DND-41 (cell line): ENCODE results near the gene HOXD8.

Source experiments
- ATAC-seq: fragments of 200-7000 bp; cut with Tn5 transposase; 3 replicates; pipeline ENCODE4 v1.9.1; 2021; ENCODE audit warnings: low read depth; ENCODE audit not compliant: insufficient read depth
- DNase-seq: peaks from one replicate; pipeline ENCODE4 v3.0.0-alpha.2; 2020
- H2AFZ ChIP-seq: 2 replicates; pipeline ENCODE4 v1.6.0; 2012; ENCODE audit warnings: low read depth, low read length
- H3K27ac ChIP-seq: 2 replicates; pipeline ENCODE4 v1.5.1; 2012; ENCODE audit warnings: low read length, inconsistent platforms
- H3K27me3 ChIP-seq: fragments of 200-600 bp; sonication (generic); 2 replicates; pipeline ENCODE4 v1.6.0; 2012; ENCODE audit warnings: low read length, mild to moderate bottlenecking, inconsistent platforms; ENCODE audit not compliant: insufficient read depth, poor library complexity
- H3K36me3 ChIP-seq: 2 replicates; pipeline ENCODE4 v1.5.1; 2012; ENCODE audit warnings: low read length, inconsistent platforms; ENCODE audit not compliant: insufficient read depth
- H3K4me1 ChIP-seq: 2 replicates; pipeline ENCODE4 v1.5.1; 2012; ENCODE audit warnings: mild to moderate bottlenecking, low read length; ENCODE audit not compliant: insufficient read depth
- H3K4me2 ChIP-seq: 2 replicates; pipeline ENCODE4 v1.6.0; 2012; ENCODE audit warnings: mild to moderate bottlenecking, moderate library complexity, low read length, inconsistent platforms; ENCODE audit not compliant: insufficient read depth
- H3K4me3 ChIP-seq, 2 experiments: fragments of 200-600 bp in 1 of 2; shearing (Covaris generic) in 1 of 2; 2 replicates each; pipeline ENCODE4 v1.5.1; 2012 to 2016; ENCODE audit warnings: inconsistent platforms in 2 of 2, low read length in 2 of 2, mild to moderate bottlenecking in 2 of 2, low read depth in 1 of 2, moderate library complexity in 1 of 2
- H3K79me2 ChIP-seq: 2 replicates; pipeline ENCODE4 v1.6.0; 2012; ENCODE audit warnings: low read length, inconsistent platforms; ENCODE audit not compliant: insufficient read depth
- H3K9ac ChIP-seq: 2 replicates; pipeline ENCODE4 v1.6.0; 2012; ENCODE audit warnings: low read depth, mild to moderate bottlenecking, inconsistent platforms, low read length, moderate library complexity
- H3K9me3 ChIP-seq: 2 replicates; pipeline ENCODE4 v1.5.1; 2012; ENCODE audit warnings: low read length, moderate library complexity, mild to moderate bottlenecking, inconsistent platforms; ENCODE audit not compliant: insufficient read depth, severe bottlenecking
- H4K20me1 ChIP-seq: 2 replicates; pipeline ENCODE4 v1.6.0; 2012; ENCODE audit warnings: low read length; ENCODE audit not compliant: insufficient read depth
- EZH2 ChIP-seq: IDR thresholded peaks from 3 replicates; pipeline ENCODE4 v1.6.1; 2012; ENCODE audit warnings: borderline replicate concordance, low read depth, mild to moderate bottlenecking, moderate library complexity, low read length, inconsistent platforms; ENCODE audit not compliant: severe bottlenecking
- TF ChIP-seq, protein P1 (sequence below): IDR thresholded peaks from 2 replicates; pipeline ENCODE4 v1.5.1; 2012; ENCODE audit warnings: borderline replicate concordance, low read length, moderate library complexity, mild to moderate bottlenecking; ENCODE audit not compliant: poor library complexity, severe bottlenecking; ENCODE audit errors: extremely low read depth

Gene HOXD8

DNA sequence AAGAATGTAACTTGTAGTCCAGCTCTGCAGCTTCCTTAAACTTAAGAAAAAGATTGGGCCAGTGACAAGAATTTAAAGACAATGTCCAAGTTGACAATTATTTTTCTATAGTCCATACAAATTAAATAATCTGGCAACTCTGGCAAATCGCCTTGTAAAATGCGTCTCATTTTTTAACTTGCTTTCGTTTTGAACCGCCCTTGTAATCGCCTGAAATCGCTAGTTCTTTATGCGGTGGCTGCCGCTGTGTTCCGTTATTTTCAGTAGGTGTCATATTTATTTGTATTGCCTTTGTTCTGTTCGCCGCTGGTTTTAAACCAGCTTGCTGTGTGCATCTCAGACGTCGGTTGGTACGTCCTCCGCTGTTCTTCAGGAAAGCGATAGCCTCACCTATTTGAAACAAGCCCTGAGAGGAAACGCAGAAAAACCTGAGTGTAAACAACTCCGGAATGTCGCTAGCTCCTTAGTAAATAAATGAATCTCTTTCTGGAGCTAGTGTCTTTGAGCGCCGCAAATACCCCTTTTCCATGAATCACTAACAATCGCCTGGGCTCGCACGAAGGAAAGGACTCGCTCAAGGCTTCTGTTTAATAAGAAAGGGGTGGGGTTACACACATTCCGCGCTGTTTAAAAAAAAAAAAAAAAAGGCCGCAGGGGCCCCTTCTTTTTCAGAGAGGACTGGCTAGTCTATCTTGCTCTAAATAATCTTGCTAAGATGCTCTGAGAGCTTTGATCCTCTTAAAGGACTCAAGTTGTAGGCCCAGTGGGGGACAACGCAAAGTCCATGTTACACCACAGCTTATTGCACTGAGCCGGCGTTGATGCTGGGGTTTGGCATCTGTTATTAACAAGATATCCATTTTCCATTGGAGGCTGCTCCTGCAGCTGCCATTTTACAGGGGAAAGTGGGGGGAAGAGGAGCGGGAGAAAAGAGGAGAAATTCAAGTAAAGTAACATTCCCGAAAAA lies 3.0 kb downstream of the HOXD8 start:
- H3K79me2 ChIP-seq: no peaks in the 10 kb centered on the region
- no peak overlapping the region for H3K4me3 ChIP-seq
- ATAC-seq (no peak), DNase-seq (no peak)
- H3K4me2 ChIP-seq: no peak overlapping the region
- no peaks in the 10 kb centered on the region for H3K36me3 ChIP-seq
- H3K4me1 ChIP-seq: no peaks in the 10 kb centered on the region
- H3K27ac ChIP-seq: no peak overlapping the region
- TF ChIP-seq, protein P1, sequence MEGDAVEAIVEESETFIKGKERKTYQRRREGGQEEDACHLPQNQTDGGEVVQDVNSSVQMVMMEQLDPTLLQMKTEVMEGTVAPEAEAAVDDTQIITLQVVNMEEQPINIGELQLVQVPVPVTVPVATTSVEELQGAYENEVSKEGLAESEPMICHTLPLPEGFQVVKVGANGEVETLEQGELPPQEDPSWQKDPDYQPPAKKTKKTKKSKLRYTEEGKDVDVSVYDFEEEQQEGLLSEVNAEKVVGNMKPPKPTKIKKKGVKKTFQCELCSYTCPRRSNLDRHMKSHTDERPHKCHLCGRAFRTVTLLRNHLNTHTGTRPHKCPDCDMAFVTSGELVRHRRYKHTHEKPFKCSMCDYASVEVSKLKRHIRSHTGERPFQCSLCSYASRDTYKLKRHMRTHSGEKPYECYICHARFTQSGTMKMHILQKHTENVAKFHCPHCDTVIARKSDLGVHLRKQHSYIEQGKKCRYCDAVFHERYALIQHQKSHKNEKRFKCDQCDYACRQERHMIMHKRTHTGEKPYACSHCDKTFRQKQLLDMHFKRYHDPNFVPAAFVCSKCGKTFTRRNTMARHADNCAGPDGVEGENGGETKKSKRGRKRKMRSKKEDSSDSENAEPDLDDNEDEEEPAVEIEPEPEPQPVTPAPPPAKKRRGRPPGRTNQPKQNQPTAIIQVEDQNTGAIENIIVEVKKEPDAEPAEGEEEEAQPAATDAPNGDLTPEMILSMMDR: no peak
- TF ChIP-seq EZH2: no peak
- peaks cover 10% of the 10 kb centered on the region for H3K27me3 ChIP-seq
- H3K9ac ChIP-seq: no peak overlapping the region
- no peaks in the 10 kb centered on the region for H4K20me1 ChIP-seq
- no peak overlapping the region for H2AFZ ChIP-seq
- H3K9me3 ChIP-seq: no peaks in the 10 kb centered on the region

DNA sequence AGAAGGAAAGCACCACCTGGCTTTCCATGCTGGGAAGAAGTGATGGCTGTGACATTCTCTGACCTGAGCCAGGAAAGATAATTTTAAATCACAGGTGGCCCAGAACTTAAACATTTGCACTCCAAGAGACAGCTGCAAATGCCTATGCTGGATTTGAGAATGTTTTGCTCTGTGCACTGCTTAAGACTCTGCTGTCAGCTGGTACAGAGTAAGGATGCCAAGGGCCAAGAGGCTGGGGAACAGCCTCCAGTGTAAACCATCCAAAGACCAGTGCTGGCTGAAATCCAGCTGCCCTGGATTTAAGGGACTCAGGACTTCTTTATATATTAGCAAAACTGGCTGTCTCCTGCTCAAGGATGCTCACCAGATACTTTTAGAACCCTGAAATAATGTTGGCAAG lies 3.9 kb downstream of the HOXD8 start:
- Histone ChIP-seq H3K27ac (no peak overlapping the region), H3K36me3 (no peaks in the 10 kb centered on the region), H2AFZ (no peak overlapping the region), H3K4me2 (no peak overlapping the region), H3K9ac (no peak overlapping the region), H3K4me1 (no peaks in the 10 kb centered on the region), H3K9me3 (no peaks in the 10 kb centered on the region), H3K4me3 (no peak overlapping the region), H3K27me3 (peaks cover 10% of the 10 kb centered on the region), H3K79me2 (no peaks in the 10 kb centered on the region), H4K20me1 (no peaks in the 10 kb centered on the region)
- no peak for ATAC-seq
- DNase-seq: no peak
- no peak for TF ChIP-seq EZH2
- TF ChIP-seq, protein P1: no peak

DNA sequence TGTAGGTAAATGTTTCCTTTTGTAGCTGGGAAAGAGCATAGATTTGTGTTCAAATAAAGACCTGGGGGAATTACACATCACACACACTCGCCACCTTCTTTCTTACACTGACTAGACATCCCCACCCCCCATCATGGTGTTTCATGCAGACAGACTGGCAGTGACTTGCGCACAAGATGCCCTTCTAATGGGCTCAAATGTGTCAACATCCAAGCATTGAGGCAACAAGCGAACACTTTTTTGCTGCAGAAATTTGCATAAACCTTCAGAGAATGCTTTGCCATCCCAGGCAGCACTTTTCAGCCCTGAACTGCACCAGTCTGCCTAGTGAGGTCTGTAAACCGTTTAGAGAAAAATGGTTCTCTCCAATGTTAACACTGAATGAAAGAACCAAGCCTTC lies 4.5 kb downstream of the HOXD8 start:
- no peak overlapping the region for H3K4me2 ChIP-seq
- H3K9ac ChIP-seq: no peak overlapping the region
- peaks cover 10% of the 10 kb centered on the region for H3K27me3 ChIP-seq
- no peak overlapping the region for H2AFZ ChIP-seq
- DNase-seq (no peak), ATAC-seq (no peak)
- H3K36me3 ChIP-seq: no peaks in the 10 kb centered on the region
- H3K4me1 ChIP-seq: no peaks in the 10 kb centered on the region
- TF ChIP-seq, protein P1: no peak
- no peak for TF ChIP-seq EZH2
- no peaks in the 10 kb centered on the region for H3K79me2 ChIP-seq
- H3K27ac ChIP-seq: no peak overlapping the region
- H3K9me3 ChIP-seq: no peaks in the 10 kb centered on the region
- no peaks in the 10 kb centered on the region for H4K20me1 ChIP-seq
- no peak overlapping the region for H3K4me3 ChIP-seq
